GM12878 (cell line): ENCODE results near the gene TMCC2. TPM values are rescaled to one million over a fixed set of nuclear protein-coding genes. Genes with fewer than 3 reads are reported as not detected.

Experiments
- ATAC-seq: fragments of 200-7000 bp; cut with Tn5 transposase; 3 replicates; pipeline ENCODE4 v1.9.1; 2020; ENCODE audit warnings: mild to moderate bottlenecking, moderate library complexity
- BruUV-seq: library from RNA; stranded (reverse); fragments of 400-500 nt; replicated peaks from 2 replicates; lab custom pipeline; 2021; lab: Mats Ljungman, UMichigan
- CTCF ChIA-PET: fragments of 300-600 bp; sonication (Branson Sonifier 250); formaldehyde crosslinking; extraction: SDS; loops from one replicate; lab custom pipeline; 2021; ENCODE audit warnings: inconsistent platforms; lab: Yijun Ruan, JAX
- POLR2A ChIA-PET: fragments of 350-600 bp; formaldehyde crosslinking; extraction: SDS; loops from one replicate; lab custom pipeline; 2021; ENCODE audit warnings: inconsistent platforms; lab: Charles Lee
- RAD21 ChIA-PET: fragments of 300-600 bp; sonication (Branson Sonifier 250); formaldehyde crosslinking; loops from one replicate; lab custom pipeline; 2023; ENCODE audit warnings: antibody characterized with exemption; ENCODE audit not compliant: unreplicated experiment; lab: Charles Lee
- SMC1A ChIA-PET: fragments of 300-600 bp; sonication (Branson Sonifier 250); formaldehyde crosslinking; loops from one replicate; lab custom pipeline; 2023; ENCODE audit not compliant: unreplicated experiment, uncharacterized antibody; lab: Charles Lee
- DNase-seq: peaks from one replicate; pipeline ENCODE4 v3.0.0-alpha.2; 2011; ENCODE audit warnings: low read depth, low spot score
- FAIRE-seq: peaks from 3 replicates; lab custom pipeline; 2011; peaks lifted over from hg19 to GRCh38; lab: Jason Lieb, UNC
- H2AFZ ChIP-seq: 2 replicates; pipeline ENCODE4 v1.6.0; 2011; ENCODE audit warnings: low read depth, low read length, control low read depth; ENCODE audit not compliant: control insufficient read depth
- H3K27ac ChIP-seq: 2 replicates; pipeline ENCODE4 v1.5.1; 2011; ENCODE audit warnings: control low read depth; ENCODE audit not compliant: control insufficient read depth, insufficient read depth
- H3K27me3 ChIP-seq, 2 experiments: replicated peaks in 1 of 2; 2 replicates each; pipeline versions ENCODE4 v1.6.0 to v1.6.1; 2011; ENCODE audit warnings: low read length in 1 of 2; ENCODE audit not compliant: control insufficient read depth in 2 of 2, insufficient read depth in 2 of 2
- H3K36me3 ChIP-seq, 2 experiments: 2 replicates each; pipeline ENCODE4 v1.5.1; 2011; ENCODE audit warnings: low read length in 1 of 2; ENCODE audit not compliant: control insufficient read depth in 2 of 2, insufficient read depth in 2 of 2
- H3K4me1 ChIP-seq: 2 replicates; pipeline ENCODE4 v1.6.1; 2011; ENCODE audit warnings: mild to moderate bottlenecking, low read length, moderate library complexity, mixed read lengths; ENCODE audit not compliant: control insufficient read depth, insufficient read depth
- H3K4me2 ChIP-seq: 2 replicates; pipeline ENCODE4 v1.6.0; 2011; ENCODE audit warnings: control low read depth; ENCODE audit not compliant: control insufficient read depth, insufficient read depth
- H3K4me3 ChIP-seq: fragments of 200-600 bp; sonication (generic); 2 replicates; pipeline ENCODE4 v1.5.1; 2016
- H3K79me2 ChIP-seq: 2 replicates; pipeline ENCODE4 v1.6.0; 2011; ENCODE audit warnings: low read length; ENCODE audit not compliant: control insufficient read depth, insufficient read depth
- H3K9ac ChIP-seq: 2 replicates; pipeline ENCODE4 v1.8.0; 2011; ENCODE audit warnings: low read length, control low read depth, mixed read lengths; ENCODE audit not compliant: control insufficient read depth, insufficient read depth
- H3K9me3 ChIP-seq: replicated peaks from 3 replicates; pipeline ENCODE4 v1.5.1; 2011; ENCODE audit warnings: mild to moderate bottlenecking, low read length; ENCODE audit not compliant: control insufficient read depth, insufficient read depth
- H4K20me1 ChIP-seq: 2 replicates; pipeline ENCODE4 v1.6.0; 2011; ENCODE audit not compliant: control insufficient read depth, insufficient read depth
- EP300 ChIP-seq, 2 experiments: fragments of 150-350 bp in 1 of 2; IDR thresholded peaks; 2 replicates each; pipeline ENCODE4 v1.6.1; 2011 to 2012; ENCODE audit warnings: low read depth in 2 of 2, low read length in 2 of 2, borderline replicate concordance in 1 of 2, improper control_type of control experiment in 1 of 2, inconsistent platforms in 1 of 2; ENCODE audit not compliant: control insufficient read depth in 1 of 2
- NR2C2 ChIP-seq: IDR thresholded peaks from 2 replicates; pipeline ENCODE4 v1.6.1; 2011; ENCODE audit warnings: borderline replicate concordance, low read depth; ENCODE audit not compliant: control insufficient read depth, insufficient read length
- STAT1 ChIP-seq: fragments of 450-650 bp; conservative IDR thresholded peaks from 2 replicates; pipeline ENCODE4 v1.6.1; 2014; ENCODE audit warnings: antibody characterized with exemption, mild to moderate bottlenecking
- WGBS: methylation state at CpG from one replicate; pipeline ENCODE4 v1.1.6; 2016; ENCODE audit warnings: low lambda C conversion rate; ENCODE audit not compliant: insufficient replicate concordance, insufficient coverage; ENCODE audit errors: missing lambda C conversion rate; 5-methylcytosine and 5-hydroxymethylcytosine counted together
- in situ Hi-C: fragments of 300-500 bp; cut with MboI; formaldehyde crosslinking; loops from 9 replicates; pipeline ENCODE4 v1.14.3; 2018; ENCODE audit warnings: mixed read lengths
- intact Hi-C: fragments of 100-400 bp; cut with micrococcal nuclease; formaldehyde crosslinking; loops from one replicate; pipeline ENCODE4 v1.14.2; 2022; ENCODE audit not compliant: unreplicated experiment
- polyA plus RNA-seq, 11 experiments: library from polyadenylated mRNA; depleted of rRNA in 4 of 11; unstranded in 6 of 11; stranded (reverse) in 5 of 11; fragments of >200 nt; fragmentation: Nextera tagmentation in 4 of 11; fragmentation: Illumina TruSeq in 1 of 11; extraction: Ambion mirVana in 4 of 11; extraction: Trizol in 1 of 11; gene quantifications; 1 replicate in 1 of 11; 2 replicates in 10 of 11; pipeline versions ENCODE4 v1.2.1 to v1.2.3, GENCODE V29; 2011 to 2016; ENCODE audit warnings: inconsistent platforms in 2 of 11, missing spikeins in 2 of 11, low read depth in 1 of 11
- total RNA-seq, 4 experiments: library from RNA; depleted of rRNA in 3 of 4; stranded (reverse); fragments of >200 nt in 3 of 4; fragmentation: Illumina TruSeq in 1 of 4; extraction: Trizol in 1 of 4; gene quantifications; 2 replicates each; pipeline versions ENCODE4 v1.2.1 to v1.2.3, GENCODE V29; 2013 to 2021

Gene TMCC2
- total and polyA plus RNA-seq, 10 of the 15 experiments (the other 5 are each of a cell fraction or from before 2014, with no cell fraction given): 0.06 to 2.3 (median 0.76) TPM

- no peak for TF ChIP-seq STAT1
These were observed 12.4 kb downstream of the TMCC2 start (continued) for GRCh38 chr1:205240118-205240517.

DNA sequence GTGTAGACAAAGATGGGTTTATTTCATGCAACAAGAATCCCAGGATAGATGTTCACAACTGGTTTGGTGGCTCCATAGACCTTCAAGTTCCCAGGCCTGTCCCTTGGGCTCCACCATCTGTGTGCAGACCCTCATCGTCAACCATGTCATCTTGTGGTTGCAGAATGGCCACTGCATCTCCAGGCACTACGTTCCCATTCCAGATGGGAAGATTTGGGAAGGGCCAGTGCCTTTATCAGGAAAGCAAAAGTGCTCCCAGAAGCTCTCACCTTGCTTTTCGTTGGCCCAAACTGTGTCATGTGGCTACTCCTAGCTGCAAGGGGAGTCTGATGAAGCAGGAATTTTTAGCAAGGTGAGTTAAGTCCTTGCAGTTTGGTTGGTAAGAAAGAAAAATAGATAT, 12.8 kb downstream of the TMCC2 start:
- Histone ChIP-seq H3K27ac (no peak overlapping the region), H3K27me3 (no peaks in the 10 kb centered on the region; a peak in 3 of 4 replicates), H3K4me3 (no peak overlapping the region), H3K9me3 (no peaks in the 10 kb centered on the region), H2AFZ (no peak overlapping the region), H3K9ac (no peak overlapping the region), H3K79me2 (no peaks in the 10 kb centered on the region), H4K20me1 (no peaks in the 10 kb centered on the region), H3K36me3 (no peaks in the 10 kb centered on the region), H3K4me2 (no peak overlapping the region), H3K4me1 (peaks cover 11% of the 10 kb centered on the region)
- RAD21 ChIA-PET: interaction anchor here (1.4 to 24.5 kb wide), 3 partner anchors 9 to 12 kb away, joined by 3 to 728 read pairs (median 70); partner anchors contain the start of gene TMCC2
- 0% methylated on average over 3 of the region's 3 CpGs for WGBS
- ATAC-seq: no peak
- SMC1A ChIA-PET: interaction anchor here (1.0 to 11.7 kb wide), 5 partner anchors 12 to 84 kb away, joined by 3 to 154 read pairs (median 4); partner anchors contain the start of gene TMCC2
- TF ChIP-seq NR2C2 (no peak), EP300 (IDR thresholded peaks at IDR 0.05; ENCODE audit: borderline replicate concordance in 1 of 2, control insufficient read depth in 1 of 2, low read depth in 2 of 2, low read length in 2 of 2) (no peak)
- FAIRE-seq: no peak
- intact Hi-C loops (no loop called here), in situ Hi-C loops (no loop called here)
- CTCF ChIA-PET: interaction anchor here (1.1 to 19.1 kb wide), 3 partner anchors 11 to 179 kb away, joined by 3 to 836 read pairs (median 51); partner anchors contain the start of gene TMCC2
- POLR2A ChIA-PET: interaction anchor here (0.7 to 2.2 kb wide), 4 partner anchors 11 to 72 kb away, joined by 3 to 9 read pairs (median 5); no protein-coding TSS in a partner anchor
- BruUV-seq: no TSS peak
- DNase-seq: no peak
